Progenitor cell of endocrine pancreas (in vitro differentiated cells): ENCODE data around the gene UGT1A5. TPM values are rescaled to one million over a fixed set of nuclear protein-coding genes. Genes with fewer than 3 reads are reported as not detected.

Experiments used
- DNase-seq: peaks from one replicate; pipeline ENCODE4 v3.0.0; 2021; ENCODE audit warnings: low spot score; ENCODE audit not compliant: unreplicated experiment
- H3K27ac Mint-ChIP-seq: 2 replicates; pipeline ENCODE4 v1.8.0; 2021; ENCODE audit warnings: mild to moderate bottlenecking, moderate library complexity, mixed read lengths
- H3K27me3 Mint-ChIP-seq: 2 replicates; pipeline ENCODE4 v1.8.0; 2021; ENCODE audit warnings: mixed read lengths
- H3K36me3 Mint-ChIP-seq: 2 replicates; pipeline ENCODE4 v1.8.0; 2022; ENCODE audit warnings: mixed read lengths; ENCODE audit not compliant: insufficient read depth
- H3K4me1 Mint-ChIP-seq: 2 replicates; pipeline ENCODE4 v1.8.0; 2021; ENCODE audit warnings: low read depth, mixed read lengths
- H3K4me3 Mint-ChIP-seq: 2 replicates; pipeline ENCODE4 v1.8.0; 2021; ENCODE audit warnings: low read depth, mild to moderate bottlenecking, moderate library complexity, mixed read lengths
- H3K9me3 Mint-ChIP-seq: 2 replicates; pipeline ENCODE4 v1.8.0; 2021; ENCODE audit warnings: low read depth, mixed read lengths
- CTCF ChIP-seq: fragments of 200-600 bp; sonication (generic); IDR thresholded peaks from one replicate; pipeline ENCODE4 v1.5.0; 2021; ENCODE audit warnings: antibody characterized with exemption, mild to moderate bottlenecking; ENCODE audit not compliant: unreplicated experiment
- long read RNA-seq: library from polyadenylated mRNA; unstranded; transcript quantifications from one replicate; pipeline ENCODE4 v2.0.0, GENCODE V29; 2020
- total RNA-seq: library from RNA; stranded (reverse); gene quantifications from 2 replicates; pipeline ENCODE4 v1.2.1, GENCODE V29; 2021

UGT1A5 gene
- total RNA-seq = not detected in 2 replicates
- long read RNA-seq = 0 reads

DNA sequence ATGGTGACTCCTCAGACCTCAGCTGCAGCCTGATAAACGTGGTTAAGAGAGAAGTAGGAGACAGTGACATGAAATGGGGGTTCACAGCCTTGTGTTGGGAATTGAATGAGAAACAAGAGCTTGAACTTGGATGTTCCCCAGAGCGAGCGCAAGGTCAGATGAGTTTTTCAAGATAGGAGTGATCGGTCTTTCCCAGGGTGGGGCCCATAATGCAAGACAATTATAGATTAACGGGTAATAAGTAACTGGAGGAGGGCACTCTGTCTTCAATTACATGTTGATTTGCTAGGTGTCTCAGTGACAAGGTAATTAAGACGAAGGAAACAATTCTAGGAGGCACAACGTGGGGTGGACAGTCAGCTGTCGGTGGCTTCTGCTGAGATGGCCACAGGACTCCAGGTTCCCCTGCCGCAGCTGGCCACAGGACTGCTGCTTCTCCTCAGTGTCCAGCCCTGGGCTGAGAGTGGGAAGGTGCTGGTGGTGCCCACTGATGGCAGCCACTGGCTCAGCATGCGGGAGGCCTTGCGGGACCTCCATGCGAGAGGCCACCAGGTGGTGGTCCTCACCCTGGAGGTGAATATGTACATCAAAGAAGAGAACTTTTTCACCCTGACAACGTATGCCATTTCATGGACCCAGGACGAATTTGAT is at the start of gene UGT1A5:
Gene UGT1A5, plus strand, starts transcription at position 297 of the 651 bp plus-strand sequence. Its CDS starts 85 bp downstream, at position 382.
- Mint-ChIP-seq H3K9me3 (no peaks in the 10 kb centered on the region), H3K36me3 (no peaks in the 10 kb centered on the region), H3K4me3 (no peak within 1 kb of the TSS), H3K27ac (no peak within 1 kb of the TSS), H3K4me1 (peaks cover 9% of the 10 kb centered on the region), H3K27me3 (peaks cover 5% of the 10 kb centered on the region)
- TF ChIP-seq CTCF = no peak
- no peak for DNase-seq

GRCh38 chr2:233663911-233664310 is 48.8 kb upstream of the UGT1A5 start:
- no peak overlapping the region for H3K27ac Mint-ChIP-seq
- no peak overlapping the region for H3K4me3 Mint-ChIP-seq
- H3K36me3 Mint-ChIP-seq = no peaks in the 10 kb centered on the region
- no peak for DNase-seq
- peaks cover 11% of the 10 kb centered on the region for H3K27me3 Mint-ChIP-seq
- H3K4me1 Mint-ChIP-seq = no peaks in the 10 kb centered on the region
- peaks cover 6% of the 10 kb centered on the region for H3K9me3 Mint-ChIP-seq
- TF ChIP-seq CTCF = no peak

GRCh38 chr2:233668605-233669260 is 44.0 kb upstream of the UGT1A5 start:
- Mint-ChIP-seq H3K9me3 (peaks cover 6% of the 10 kb centered on the region), H3K27me3 (peaks cover 2% of the 10 kb centered on the region), H3K4me1 (no peaks in the 10 kb centered on the region), H3K4me3 (no peak overlapping the region), H3K27ac (no peak overlapping the region), H3K36me3 (no peaks in the 10 kb centered on the region)
- no peak for DNase-seq
- TF ChIP-seq CTCF = no peak

- TF ChIP-seq CTCF = no peak
- Mint-ChIP-seq H3K9me3 (peaks cover 6% of the 10 kb centered on the region), H3K4me1 (no peaks in the 10 kb centered on the region), H3K36me3 (no peaks in the 10 kb centered on the region), H3K27me3 (peaks cover 5% of the 10 kb centered on the region), H3K4me3 (no peak within 1 kb of the TSS), H3K27ac (no peak within 1 kb of the TSS)
- DNase-seq = no peak
Observed at GRCh38 chr2:233671290-233672161, 41.2 kb upstream of the UGT1A5 start, which contains the start of gene UGT1A9. Gene UGT1A9, plus strand, starts transcription at chr2:233671898. Its CDS starts 37 bp downstream, at chr2:233671935.

DNA sequence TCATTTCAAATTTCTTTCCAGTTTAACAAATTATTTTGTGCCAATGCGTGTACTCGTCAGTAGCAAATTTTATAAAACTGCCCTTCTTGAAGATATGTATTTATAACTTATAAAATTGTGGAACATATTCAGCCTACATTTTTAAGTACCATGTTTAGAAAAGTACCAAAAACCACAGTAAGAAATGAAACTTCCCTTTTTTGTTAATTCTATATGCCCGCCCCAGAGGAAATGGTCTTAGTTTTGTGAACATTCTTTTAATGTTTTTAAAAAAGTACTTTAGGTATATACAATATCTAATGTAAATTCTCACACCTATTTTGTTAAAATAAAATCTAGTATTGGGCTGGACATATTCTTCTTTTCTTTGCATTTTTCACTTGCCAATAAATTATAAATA is 39.8 kb upstream of the UGT1A5 start:
- no peak for TF ChIP-seq CTCF
- Mint-ChIP-seq H3K27me3 (peaks cover 11% of the 10 kb centered on the region), H3K9me3 (peaks cover 6% of the 10 kb centered on the region), H3K36me3 (no peaks in the 10 kb centered on the region), H3K4me1 (no peaks in the 10 kb centered on the region), H3K27ac (no peak overlapping the region), H3K4me3 (no peak overlapping the region)
- no peak for DNase-seq
